Measurements from ENCODE around the gene WSB1.
"Not testable (repeated sequence)": the region's sequence is repeated elsewhere in the genome, so short reads cannot be mapped to it uniquely, and the experiment has no call there.

WSB1 gene

GRCh38 chr17:27279132-27279531, 14.8 kb upstream of the WSB1 start:
- H3K36me3 ChIP-seq (ENCODE audit: control insufficient read depth in 2 of 2, insufficient read depth in 2 of 2, low read length in 2 of 2); H3K27ac ChIP-seq (ENCODE audit: low read depth in 2 of 2, low read length in 2 of 2); H3K27me3 ChIP-seq (ENCODE audit: control insufficient read depth in 2 of 2, insufficient read depth in 2 of 2, low read length in 2 of 2); H3K4me1 ChIP-seq (ENCODE audit: control insufficient read depth in 2 of 2, insufficient read depth in 2 of 2, low read length in 2 of 2); H3K9ac ChIP-seq (ENCODE audit: low read depth in 1 of 2, low read length in 2 of 2); H3K4me3 ChIP-seq (ENCODE audit: low read length in 2 of 2); H3K9me3 ChIP-seq (ENCODE audit: control insufficient read depth in 2 of 2, low read length in 2 of 2): not testable (repeated sequence)

- no peak overlapping the region for H3K27ac ChIP-seq (ENCODE audit: low read depth in 2 of 2, low read length in 2 of 2)
- no peak overlapping the region for H3K4me3 ChIP-seq (ENCODE audit: low read length in 2 of 2)
- H3K36me3 ChIP-seq (ENCODE audit: control insufficient read depth in 2 of 2, insufficient read depth in 2 of 2, low read length in 2 of 2): no peaks in the 10 kb centered on the region
- no peaks in the 10 kb centered on the region for H3K27me3 ChIP-seq (ENCODE audit: control insufficient read depth in 2 of 2, insufficient read depth in 2 of 2, low read length in 2 of 2)
- H3K9me3 ChIP-seq (ENCODE audit: control insufficient read depth in 2 of 2, low read length in 2 of 2): no peaks in the 10 kb centered on the region
- H3K9ac ChIP-seq (ENCODE audit: low read depth in 1 of 2, low read length in 2 of 2): no peak overlapping the region
- no peaks in the 10 kb centered on the region for H3K4me1 ChIP-seq (ENCODE audit: control insufficient read depth in 2 of 2, insufficient read depth in 2 of 2, low read length in 2 of 2)
These were observed 13.4 kb upstream of the WSB1 start for GRCh38 chr17:27280527-27280926.

- Histone ChIP-seq H3K4me3 (ENCODE audit: low read length in 2 of 2) (no peak overlapping the region), H3K27me3 (ENCODE audit: control insufficient read depth in 2 of 2, insufficient read depth in 2 of 2, low read length in 2 of 2) (no peaks in the 10 kb centered on the region), H3K9ac (ENCODE audit: low read depth in 1 of 2, low read length in 2 of 2) (no peak overlapping the region), H3K4me1 (ENCODE audit: control insufficient read depth in 2 of 2, insufficient read depth in 2 of 2, low read length in 2 of 2) (peaks cover 0 to 2% of the 10 kb centered on the region in 2 donors), H3K27ac (ENCODE audit: low read depth in 2 of 2, low read length in 2 of 2) (peak overlapping the region in 1 of 2 donors; percentile 49), H3K36me3 (ENCODE audit: control insufficient read depth in 2 of 2, insufficient read depth in 2 of 2, low read length in 2 of 2) (no peaks in the 10 kb centered on the region), H3K9me3 (ENCODE audit: control insufficient read depth in 2 of 2, low read length in 2 of 2) (no peaks in the 10 kb centered on the region)
These were observed 12.5 kb upstream of the WSB1 start for GRCh38 chr17:27281438-27281837.

GRCh38 chr17:27282054-27282551, 11.8 kb upstream of the WSB1 start:
- Histone ChIP-seq H3K4me3 (ENCODE audit: low read length in 2 of 2) (no peak overlapping the region), H3K27me3 (ENCODE audit: control insufficient read depth in 2 of 2, insufficient read depth in 2 of 2, low read length in 2 of 2) (no peaks in the 10 kb centered on the region), H3K27ac (ENCODE audit: low read depth in 2 of 2, low read length in 2 of 2) (peak overlapping the region in 1 of 2 donors; percentile 6)

GRCh38 chr17:27283060-27283459, 10.9 kb upstream of the WSB1 start:
- no peak overlapping the region for H3K4me3 ChIP-seq (ENCODE audit: low read length in 2 of 2)
- no peaks in the 10 kb centered on the region for H3K36me3 ChIP-seq (ENCODE audit: control insufficient read depth in 2 of 2, insufficient read depth in 2 of 2, low read length in 2 of 2)
- no peak overlapping the region for H3K27ac ChIP-seq (ENCODE audit: low read depth in 2 of 2, low read length in 2 of 2)
- no peaks in the 10 kb centered on the region for H3K27me3 ChIP-seq (ENCODE audit: control insufficient read depth in 2 of 2, insufficient read depth in 2 of 2, low read length in 2 of 2)
- peaks cover 0 to 2% of the 10 kb centered on the region in 2 donors for H3K4me1 ChIP-seq (ENCODE audit: control insufficient read depth in 2 of 2, insufficient read depth in 2 of 2, low read length in 2 of 2)
- H3K9ac ChIP-seq (ENCODE audit: low read depth in 1 of 2, low read length in 2 of 2): no peak overlapping the region
- H3K9me3 ChIP-seq (ENCODE audit: control insufficient read depth in 2 of 2, low read length in 2 of 2): no peaks in the 10 kb centered on the region

More at GRCh38 chr17:27282054-27282551, 11.8 kb upstream of the WSB1 start:
- no peaks in the 10 kb centered on the region for H3K9me3 ChIP-seq (ENCODE audit: control insufficient read depth in 2 of 2, low read length in 2 of 2)
- peaks cover 0 to 2% of the 10 kb centered on the region in 2 donors for H3K4me1 ChIP-seq (ENCODE audit: control insufficient read depth in 2 of 2, insufficient read depth in 2 of 2, low read length in 2 of 2)
- H3K36me3 ChIP-seq (ENCODE audit: control insufficient read depth in 2 of 2, insufficient read depth in 2 of 2, low read length in 2 of 2): no peaks in the 10 kb centered on the region
- no peak overlapping the region for H3K9ac ChIP-seq (ENCODE audit: low read depth in 1 of 2, low read length in 2 of 2)

GRCh38 chr17:27283751-27284150, 10.2 kb upstream of the WSB1 start:
- Histone ChIP-seq H3K9me3 (ENCODE audit: control insufficient read depth in 2 of 2, low read length in 2 of 2) (no peaks in the 10 kb centered on the region), H3K36me3 (ENCODE audit: control insufficient read depth in 2 of 2, insufficient read depth in 2 of 2, low read length in 2 of 2) (no peaks in the 10 kb centered on the region), H3K9ac (ENCODE audit: low read depth in 1 of 2, low read length in 2 of 2) (no peak overlapping the region), H3K27me3 (ENCODE audit: control insufficient read depth in 2 of 2, insufficient read depth in 2 of 2, low read length in 2 of 2) (no peaks in the 10 kb centered on the region), H3K4me3 (ENCODE audit: low read length in 2 of 2) (no peak overlapping the region), H3K4me1 (ENCODE audit: control insufficient read depth in 2 of 2, insufficient read depth in 2 of 2, low read length in 2 of 2) (peaks cover 0 to 2% of the 10 kb centered on the region in 2 donors), H3K27ac (ENCODE audit: low read depth in 2 of 2, low read length in 2 of 2) (no peak overlapping the region)

DNA sequence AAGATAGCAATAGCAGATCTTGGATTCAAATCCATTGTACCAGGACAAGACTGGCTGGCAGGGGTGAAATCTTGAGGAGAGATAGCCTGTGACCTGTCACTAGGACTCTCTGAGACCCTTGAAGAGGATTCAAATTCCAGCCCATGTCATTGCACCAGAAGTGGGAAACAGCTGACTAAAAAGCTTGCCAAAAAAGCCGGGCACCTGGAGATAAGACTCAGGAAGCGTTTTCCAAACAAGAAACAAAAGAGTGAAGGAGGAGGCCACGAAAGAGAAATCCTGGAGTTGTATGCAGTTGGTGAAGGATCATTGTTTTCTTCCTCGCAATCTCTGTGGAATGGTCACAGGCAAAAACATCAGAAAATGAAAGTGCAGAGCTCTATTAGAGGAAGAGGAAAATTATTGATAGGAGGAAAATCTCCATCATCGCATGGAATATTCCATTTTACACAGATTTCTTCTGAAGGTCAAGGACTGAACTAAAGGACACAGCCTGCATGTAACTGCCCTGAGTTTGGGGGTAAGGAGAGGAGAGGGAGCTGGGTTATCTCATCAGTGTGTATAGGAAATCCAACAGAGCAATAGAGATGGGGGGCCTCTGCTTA, 9.0 kb upstream of the WSB1 start:
- Histone ChIP-seq H3K36me3 (ENCODE audit: control insufficient read depth in 2 of 2, insufficient read depth in 2 of 2, low read length in 2 of 2) (no peaks in the 10 kb centered on the region), H3K4me3 (ENCODE audit: low read length in 2 of 2) (no peak overlapping the region), H3K4me1 (ENCODE audit: control insufficient read depth in 2 of 2, insufficient read depth in 2 of 2, low read length in 2 of 2) (peaks cover 0 to 2% of the 10 kb centered on the region in 2 donors), H3K9me3 (ENCODE audit: control insufficient read depth in 2 of 2, low read length in 2 of 2) (no peaks in the 10 kb centered on the region), H3K27me3 (ENCODE audit: control insufficient read depth in 2 of 2, insufficient read depth in 2 of 2, low read length in 2 of 2) (no peaks in the 10 kb centered on the region), H3K27ac (ENCODE audit: low read depth in 2 of 2, low read length in 2 of 2) (no peak overlapping the region), H3K9ac (ENCODE audit: low read depth in 1 of 2, low read length in 2 of 2) (no peak overlapping the region)

GRCh38 chr17:27285516-27285915, 8.4 kb upstream of the WSB1 start:
- H3K36me3 ChIP-seq (ENCODE audit: control insufficient read depth in 2 of 2, insufficient read depth in 2 of 2, low read length in 2 of 2): no peaks in the 10 kb centered on the region
- H3K9me3 ChIP-seq (ENCODE audit: control insufficient read depth in 2 of 2, low read length in 2 of 2): no peaks in the 10 kb centered on the region
- H3K9ac ChIP-seq (ENCODE audit: low read depth in 1 of 2, low read length in 2 of 2): no peak overlapping the region
- no peak overlapping the region for H3K4me3 ChIP-seq (ENCODE audit: low read length in 2 of 2)
- peaks cover 0 to 2% of the 10 kb centered on the region in 2 donors for H3K4me1 ChIP-seq (ENCODE audit: control insufficient read depth in 2 of 2, insufficient read depth in 2 of 2, low read length in 2 of 2)
- no peaks in the 10 kb centered on the region for H3K27me3 ChIP-seq (ENCODE audit: control insufficient read depth in 2 of 2, insufficient read depth in 2 of 2, low read length in 2 of 2)
- H3K27ac ChIP-seq (ENCODE audit: low read depth in 2 of 2, low read length in 2 of 2): no peak overlapping the region

- no peak overlapping the region for H3K27ac ChIP-seq (ENCODE audit: low read depth in 2 of 2, low read length in 2 of 2)
- H3K4me3 ChIP-seq (ENCODE audit: low read length in 2 of 2): no peak overlapping the region
- no peak overlapping the region for H3K9ac ChIP-seq (ENCODE audit: low read depth in 1 of 2, low read length in 2 of 2)
- no peaks in the 10 kb centered on the region for H3K36me3 ChIP-seq (ENCODE audit: control insufficient read depth in 2 of 2, insufficient read depth in 2 of 2, low read length in 2 of 2)
- peaks cover 0 to 3% of the 10 kb centered on the region in 2 donors for H3K4me1 ChIP-seq (ENCODE audit: control insufficient read depth in 2 of 2, insufficient read depth in 2 of 2, low read length in 2 of 2)
- no peaks in the 10 kb centered on the region for H3K9me3 ChIP-seq (ENCODE audit: control insufficient read depth in 2 of 2, low read length in 2 of 2)
- H3K27me3 ChIP-seq (ENCODE audit: control insufficient read depth in 2 of 2, insufficient read depth in 2 of 2, low read length in 2 of 2): no peaks in the 10 kb centered on the region
These were observed 5.7 kb upstream of the WSB1 start for GRCh38 chr17:27288183-27288582.

GRCh38 chr17:27289856-27290255, 4.1 kb upstream of the WSB1 start:
- Histone ChIP-seq H3K9ac (ENCODE audit: low read depth in 1 of 2, low read length in 2 of 2) (no peak overlapping the region), H3K36me3 (ENCODE audit: control insufficient read depth in 2 of 2, insufficient read depth in 2 of 2, low read length in 2 of 2) (no peaks in the 10 kb centered on the region), H3K4me1 (ENCODE audit: control insufficient read depth in 2 of 2, insufficient read depth in 2 of 2, low read length in 2 of 2) (peaks cover 3 to 9% of the 10 kb centered on the region in 2 donors)

More at GRCh38 chr17:27289856-27290255, 4.1 kb upstream of the WSB1 start:
- Histone ChIP-seq H3K27me3 (ENCODE audit: control insufficient read depth in 2 of 2, insufficient read depth in 2 of 2, low read length in 2 of 2) (no peaks in the 10 kb centered on the region), H3K9me3 (ENCODE audit: control insufficient read depth in 2 of 2, low read length in 2 of 2) (no peaks in the 10 kb centered on the region), H3K4me3 (ENCODE audit: low read length in 2 of 2) (no peak overlapping the region), H3K27ac (ENCODE audit: low read depth in 2 of 2, low read length in 2 of 2) (no peak overlapping the region)

Data from mucosa of rectum (tissue), 2 donors.